ENCODE results near the gene ACOT7. TPM values are rescaled to one million over a fixed set of nuclear protein-coding genes. Genes with fewer than 3 reads are reported as not detected.

Gene ACOT7
- total and polyA plus RNA-seq, 2 experiments from 2014 or later: 20.3 to 39.9 TPM

DNA sequence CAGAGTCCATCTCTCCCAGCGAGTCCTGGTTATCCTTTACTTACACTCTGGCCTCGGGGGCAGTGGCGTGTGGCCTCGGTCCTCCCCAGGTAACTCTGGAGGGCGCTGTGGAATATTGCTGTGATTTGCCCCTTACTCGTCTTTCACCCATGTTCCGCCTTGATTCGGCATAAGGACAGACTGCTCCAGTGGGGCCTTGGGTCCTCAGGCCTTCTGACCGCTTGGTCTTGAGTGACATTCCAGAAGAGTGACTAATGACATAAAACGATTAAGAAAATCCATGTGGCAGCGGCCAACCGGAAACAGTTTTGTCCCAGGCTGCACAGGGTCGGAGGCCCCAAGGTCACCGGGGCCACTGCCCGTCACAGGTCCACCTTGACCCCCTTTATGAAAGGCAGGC, 168.8 kb downstream of the ACOT7 start:
- no peaks in the 10 kb centered on the region for H3K27me3 ChIP-seq
- no peaks in the 10 kb centered on the region for H3K36me3 ChIP-seq (replicated peaks; ENCODE audit: insufficient read depth, low read depth)
- WGBS (ENCODE audit: low lambda C conversion rate, missing lambda C conversion rate): 70% methylated on average over 15 of the region's 15 CpGs
- peaks cover 15% of the 10 kb centered on the region for H3K4me1 ChIP-seq (ENCODE audit: insufficient read depth)
- H3K9me2 ChIP-seq (replicated peaks; ENCODE audit: insufficient read depth): no peaks in the 10 kb centered on the region
- no peaks in the 10 kb centered on the region for H3K9me3 ChIP-seq (ENCODE audit: low read depth)
- no peak overlapping the region for H2AFZ ChIP-seq
- peak; percentile 53 for DNase-seq (ENCODE audit: low spot score)
- H3K79me2 ChIP-seq: peaks cover 2% of the 10 kb centered on the region
- no peaks in the 10 kb centered on the region for H4K20me1 ChIP-seq (ENCODE audit: insufficient read depth, poor library complexity, severe bottlenecking)
- H3K27ac ChIP-seq: peak overlapping the region; percentile 94
- TF ChIP-seq EZH2phosphoT487 (IDR thresholded peaks at IDR 0.05; ENCODE audit: low read depth, severe bottlenecking, unreplicated experiment) (no peak), EZH2 (IDR thresholded peaks at IDR 0.05; ENCODE audit: borderline replicate concordance) (no peak)
- TF ChIP-seq, protein P1, sequence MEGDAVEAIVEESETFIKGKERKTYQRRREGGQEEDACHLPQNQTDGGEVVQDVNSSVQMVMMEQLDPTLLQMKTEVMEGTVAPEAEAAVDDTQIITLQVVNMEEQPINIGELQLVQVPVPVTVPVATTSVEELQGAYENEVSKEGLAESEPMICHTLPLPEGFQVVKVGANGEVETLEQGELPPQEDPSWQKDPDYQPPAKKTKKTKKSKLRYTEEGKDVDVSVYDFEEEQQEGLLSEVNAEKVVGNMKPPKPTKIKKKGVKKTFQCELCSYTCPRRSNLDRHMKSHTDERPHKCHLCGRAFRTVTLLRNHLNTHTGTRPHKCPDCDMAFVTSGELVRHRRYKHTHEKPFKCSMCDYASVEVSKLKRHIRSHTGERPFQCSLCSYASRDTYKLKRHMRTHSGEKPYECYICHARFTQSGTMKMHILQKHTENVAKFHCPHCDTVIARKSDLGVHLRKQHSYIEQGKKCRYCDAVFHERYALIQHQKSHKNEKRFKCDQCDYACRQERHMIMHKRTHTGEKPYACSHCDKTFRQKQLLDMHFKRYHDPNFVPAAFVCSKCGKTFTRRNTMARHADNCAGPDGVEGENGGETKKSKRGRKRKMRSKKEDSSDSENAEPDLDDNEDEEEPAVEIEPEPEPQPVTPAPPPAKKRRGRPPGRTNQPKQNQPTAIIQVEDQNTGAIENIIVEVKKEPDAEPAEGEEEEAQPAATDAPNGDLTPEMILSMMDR (IDR thresholded peaks at IDR 0.05; ENCODE audit: poor library complexity): no peak
- H3K4me3 ChIP-seq: no peak overlapping the region
- peak overlapping the region; percentile 14 for H3K4me2 ChIP-seq

DNA sequence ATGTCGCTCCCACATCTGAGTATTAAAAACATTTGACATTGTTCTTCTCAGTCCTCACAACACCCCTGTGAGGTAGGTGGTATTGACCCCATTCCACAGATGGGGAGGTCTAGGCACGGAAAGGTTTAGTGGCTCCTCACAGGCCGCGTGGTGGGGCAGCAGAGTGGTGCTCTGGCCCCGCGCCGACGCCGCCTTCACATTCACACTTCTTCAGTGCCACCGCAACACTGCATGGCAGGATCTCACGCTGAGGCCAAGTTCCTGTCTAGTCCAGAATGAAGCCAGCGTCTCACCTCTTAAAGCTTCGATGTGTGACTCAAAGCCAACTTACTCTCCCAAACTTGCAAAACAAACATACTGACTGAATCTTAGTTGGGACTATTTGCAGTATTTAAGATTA, 169.9 kb downstream of the ACOT7 start:
- Histone ChIP-seq H3K4me2 (no peak overlapping the region), H3K4me1 (ENCODE audit: insufficient read depth) (peaks cover 15% of the 10 kb centered on the region), H3K9me2 (replicated peaks; ENCODE audit: insufficient read depth) (no peaks in the 10 kb centered on the region), H3K27me3 (no peaks in the 10 kb centered on the region), H3K4me3 (no peak overlapping the region), H3K36me3 (replicated peaks; ENCODE audit: insufficient read depth, low read depth) (no peaks in the 10 kb centered on the region), H3K79me2 (peaks cover 2% of the 10 kb centered on the region), H4K20me1 (ENCODE audit: insufficient read depth, poor library complexity, severe bottlenecking) (no peaks in the 10 kb centered on the region), H2AFZ (no peak overlapping the region), H3K27ac (peak overlapping the region; percentile 94), H3K9me3 (ENCODE audit: low read depth) (no peaks in the 10 kb centered on the region)
- TF ChIP-seq EZH2 (IDR thresholded peaks at IDR 0.05; ENCODE audit: borderline replicate concordance) (no peak), EZH2phosphoT487 (IDR thresholded peaks at IDR 0.05; ENCODE audit: low read depth, severe bottlenecking, unreplicated experiment) (no peak)
- TF ChIP-seq, protein P1 (IDR thresholded peaks at IDR 0.05; ENCODE audit: poor library complexity): no peak
- 95% methylated on average over 13 of the region's 13 CpGs for WGBS (ENCODE audit: low lambda C conversion rate, missing lambda C conversion rate)
- DNase-seq (ENCODE audit: low spot score): peak; percentile 2

DNA sequence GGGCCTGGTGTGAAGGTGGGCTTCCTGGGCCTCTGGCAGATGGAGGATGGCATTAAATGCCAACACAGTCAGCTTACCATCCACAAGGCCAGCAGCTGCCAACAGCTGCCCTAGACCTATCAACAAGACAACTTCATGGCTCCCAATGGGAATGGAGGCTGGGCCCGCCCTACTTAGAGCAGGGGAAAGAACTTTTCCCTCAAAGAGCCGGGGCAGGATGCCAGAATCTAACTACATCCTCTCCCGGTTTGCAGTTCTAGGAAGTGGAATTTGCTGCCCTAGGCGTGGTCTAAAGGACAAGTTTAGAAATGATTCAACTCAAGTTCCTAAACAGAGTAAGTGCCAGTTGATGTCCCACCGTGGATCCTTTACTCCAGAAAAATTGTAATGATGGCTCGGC, 170.9 kb downstream of the ACOT7 start:
- Histone ChIP-seq H3K27me3 (no peaks in the 10 kb centered on the region), H3K4me3 (no peak overlapping the region), H3K36me3 (replicated peaks; ENCODE audit: insufficient read depth, low read depth) (no peaks in the 10 kb centered on the region), H3K4me1 (ENCODE audit: insufficient read depth) (peaks cover 15% of the 10 kb centered on the region), H3K4me2 (no peak overlapping the region), H4K20me1 (ENCODE audit: insufficient read depth, poor library complexity, severe bottlenecking) (no peaks in the 10 kb centered on the region), H3K9me3 (ENCODE audit: low read depth) (no peaks in the 10 kb centered on the region), H2AFZ (no peak overlapping the region), H3K79me2 (peaks cover 2% of the 10 kb centered on the region), H3K27ac (no peak overlapping the region), H3K9me2 (replicated peaks; ENCODE audit: insufficient read depth) (no peaks in the 10 kb centered on the region)
- TF ChIP-seq EZH2 (IDR thresholded peaks at IDR 0.05; ENCODE audit: borderline replicate concordance) (no peak), EZH2phosphoT487 (IDR thresholded peaks at IDR 0.05; ENCODE audit: low read depth, severe bottlenecking, unreplicated experiment) (no peak)
- TF ChIP-seq, protein P1 (IDR thresholded peaks at IDR 0.05; ENCODE audit: poor library complexity): no peak
- WGBS (ENCODE audit: low lambda C conversion rate, missing lambda C conversion rate): 84% methylated on average over 6 of the region's 6 CpGs
- DNase-seq (ENCODE audit: low spot score): peak; percentile 53
